Fibroblast of peridontal ligament (primary cell): ENCODE measurements around the gene PXK.

Experiments
- DNase-seq: peaks from one replicate; pipeline ENCODE4 v3.0.0-alpha.2; 2010; ENCODE audit errors: extremely low read depth

Gene PXK

GRCh38 chr3:58466899-58467563 is 134.3 kb downstream of the PXK start:
- no peak for DNase-seq

DNA sequence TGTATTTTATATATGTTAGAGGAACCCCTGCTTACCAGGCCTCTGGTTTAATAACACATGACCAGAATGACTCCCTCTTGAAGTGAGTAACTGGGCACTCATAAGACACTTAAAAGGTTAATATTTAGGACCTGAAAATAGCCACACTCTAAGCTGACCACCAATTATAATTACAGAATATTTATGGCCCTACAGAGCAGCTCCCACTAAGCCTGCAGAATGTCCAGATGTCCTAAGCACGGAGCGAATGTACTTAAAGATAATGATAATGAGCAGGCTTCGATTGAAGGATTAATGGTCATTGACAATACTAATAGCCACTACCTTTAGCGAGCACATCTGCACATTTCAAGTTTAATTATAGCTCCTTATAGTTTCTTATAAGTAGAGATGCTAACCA is 136.4 kb downstream of the PXK start:
- no peak for DNase-seq

DNA sequence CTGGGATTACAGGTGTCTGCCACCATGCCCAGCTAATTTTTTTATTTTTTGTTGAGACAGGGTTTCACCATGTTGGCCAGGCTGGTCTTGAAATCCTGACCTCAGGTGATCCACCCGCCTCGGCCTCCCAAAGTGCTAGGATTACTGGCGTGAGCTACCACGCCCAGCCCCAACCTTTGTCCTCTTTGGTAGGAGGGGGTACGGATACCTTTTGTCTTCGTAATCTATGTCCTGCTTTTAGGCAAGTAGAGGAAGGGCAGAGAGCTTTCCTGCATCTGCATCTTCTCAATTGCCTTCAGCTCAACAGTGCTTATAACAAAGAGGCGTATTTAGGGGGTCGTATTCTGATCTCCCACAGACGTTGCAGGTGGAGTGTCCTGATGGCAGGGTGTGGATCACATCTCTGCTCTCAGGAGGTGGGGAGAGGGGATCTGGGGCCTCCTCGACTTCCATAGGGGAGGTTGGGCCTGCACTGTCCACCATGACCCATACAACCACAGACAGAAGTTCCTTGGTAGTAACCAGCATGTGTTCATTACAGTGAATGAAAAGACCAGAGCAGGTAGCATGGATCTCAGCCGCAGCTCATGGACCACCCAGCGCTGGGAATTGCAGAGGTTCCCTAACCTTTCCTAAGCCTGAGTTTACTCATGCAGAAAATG is 137.8 kb downstream of the PXK start:
- no peak for DNase-seq

DNA sequence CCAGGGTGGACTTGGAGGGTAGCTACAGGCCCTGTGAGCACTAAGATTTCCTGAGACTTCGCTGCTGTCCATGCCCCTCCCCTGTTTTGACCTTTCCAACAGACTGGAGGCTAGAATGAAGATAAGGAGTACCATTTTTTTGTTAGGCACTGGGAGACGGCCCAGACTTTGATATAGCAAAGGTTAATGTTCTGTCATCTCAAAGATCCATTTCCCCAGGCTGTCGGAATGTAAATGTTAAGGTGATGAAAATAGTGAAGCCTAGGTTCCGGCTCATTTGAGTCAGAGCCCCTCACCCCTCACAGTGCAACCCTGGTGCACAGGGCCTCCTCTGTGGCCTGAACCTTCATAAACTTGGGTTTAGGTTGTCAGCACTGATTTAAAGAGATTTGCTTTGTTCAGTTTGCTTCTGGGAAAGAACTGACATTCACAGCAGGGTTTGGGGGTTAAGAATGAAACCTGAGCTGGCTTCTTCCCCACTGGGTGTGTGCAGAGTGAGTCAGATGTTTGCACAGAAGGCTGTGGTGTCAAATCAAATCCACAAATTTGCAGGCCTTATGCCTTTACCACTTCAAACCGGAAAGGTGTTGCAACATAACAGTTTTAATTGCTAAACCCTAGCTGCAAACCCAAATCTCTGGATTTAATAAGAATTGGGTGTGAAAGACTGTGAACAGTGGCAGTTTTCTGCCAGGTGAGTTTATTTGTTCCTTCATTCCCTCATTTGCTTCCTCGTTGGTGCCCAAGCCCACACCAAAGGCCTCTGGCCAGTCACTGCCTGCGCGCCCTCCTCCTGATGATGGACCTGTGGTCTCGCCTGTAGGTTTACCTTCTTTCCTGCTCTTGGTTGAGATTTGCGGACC is 138.6 kb downstream of the PXK start:
- peak; percentile 77 for DNase-seq

- no peak for DNase-seq
Measured at GRCh38 chr3:58473275-58473674, 140.6 kb downstream of the PXK start.

DNA sequence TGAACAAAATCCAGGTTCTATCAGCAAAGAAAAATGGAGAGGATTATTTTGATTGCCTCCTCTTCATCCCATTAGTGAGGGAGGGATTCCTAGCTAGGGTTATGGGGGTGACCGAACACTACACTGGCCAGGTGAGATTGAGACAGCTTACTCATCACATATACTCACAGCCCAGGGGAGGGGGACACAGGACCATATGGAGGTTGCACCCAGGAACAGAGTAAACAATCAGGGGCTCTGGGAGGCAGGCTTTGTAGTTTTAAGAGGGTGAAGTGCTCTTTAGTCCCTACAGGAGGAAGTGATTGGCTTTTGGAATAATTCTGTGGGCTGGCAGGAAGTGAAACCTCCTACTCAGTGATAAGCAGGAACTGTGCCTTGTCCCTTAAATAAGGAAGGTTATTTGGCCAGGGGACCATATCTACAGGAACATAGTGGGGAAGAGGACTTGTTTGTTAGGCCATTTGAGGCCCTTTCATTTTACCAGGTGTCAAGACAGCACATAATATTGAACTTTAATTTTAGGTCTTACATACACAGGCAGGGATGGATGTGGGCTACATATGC is 141.7 kb downstream of the PXK start:
- DNase-seq, result no peak

- no peak for DNase-seq
Measured at GRCh38 chr3:58474967-58475578, 142.4 kb downstream of the PXK start.
